ENCODE results near the gene ADNP. TPM values are rescaled to one million over a fixed set of nuclear protein-coding genes. Genes with fewer than 3 reads are reported as not detected.
A peak's percentile ranks its signal among the peaks of the same experiment; 100 is the strongest.

Gene ADNP
- total and polyA plus RNA-seq, 2 of the 13 experiments (the other 11 are each of a cell fraction or from before 2014, with no cell fraction given), result 21.0 to 21.5 TPM

DNA sequence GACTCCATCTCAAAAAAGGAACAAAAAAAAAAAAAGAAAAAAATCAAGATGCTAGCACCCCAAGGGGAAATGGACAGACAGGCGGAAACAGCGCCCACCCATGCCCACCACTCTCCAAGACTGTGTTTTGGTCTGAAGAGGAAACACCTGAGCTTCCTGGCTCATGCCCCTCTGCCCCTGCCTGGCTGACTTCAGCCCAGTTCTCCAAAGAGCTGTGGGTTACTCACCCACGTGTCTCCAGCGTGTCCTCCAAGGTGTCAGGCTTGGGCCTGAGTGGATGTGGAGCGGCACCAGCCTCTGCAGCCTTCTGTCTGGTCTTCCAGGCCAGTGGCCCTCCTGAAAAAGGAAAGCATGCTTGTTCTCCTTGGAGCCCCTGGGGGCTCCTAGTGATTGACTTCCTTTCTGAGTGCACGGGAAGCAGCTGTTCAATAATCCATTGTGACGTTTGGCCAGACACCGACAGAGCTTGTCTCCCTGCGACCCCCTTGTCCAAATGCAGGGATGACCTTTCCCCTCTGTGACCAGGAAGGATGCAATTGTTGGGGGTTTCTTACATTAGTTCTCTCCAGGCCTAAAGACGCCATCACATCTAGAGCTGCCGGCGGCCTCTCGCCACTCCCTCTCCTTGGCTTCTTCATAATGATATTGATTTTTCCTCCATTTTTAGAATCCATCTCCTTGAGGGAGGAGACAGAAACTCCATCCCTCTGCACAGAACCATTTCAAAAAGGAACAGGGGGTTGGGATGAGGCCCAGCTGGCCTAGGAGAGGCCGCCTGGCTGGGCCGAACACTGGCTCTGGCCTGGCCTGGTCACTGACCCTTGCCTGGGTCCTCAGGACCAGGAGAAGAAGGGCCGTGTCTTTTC, 58.4 kb downstream of the ADNP start (continued):
- TF ChIP-seq ZBED4 (CRISPR knock-in tag; IDR thresholded peaks at IDR 0.05; ENCODE audit: borderline replicate concordance) (peak; percentile 49; the same call in 1 of the 2 replicates), ZFY (CRISPR knock-in tag; IDR thresholded peaks at IDR 0.05) (0 out of 2 replicates have a peak, but pooled peaks have one; percentile 31), EP300 (IDR thresholded peaks at IDR 0.05; ENCODE audit: low read depth in 2 of 2, low read length in 2 of 2) (no peak), EP300 (CRISPR knock-in tag; IDR thresholded peaks at IDR 0.05; ENCODE audit: borderline replicate concordance) (0 out of 2 replicates have a peak, but pooled peaks have one; percentile 34), TMF1 (CRISPR knock-in tag; IDR thresholded peaks at IDR 0.05; ENCODE audit: low read depth) (no peak), ZSCAN22 (CRISPR knock-in tag; IDR thresholded peaks at IDR 0.05) (no peak), ZBTB10 (CRISPR knock-in tag; IDR thresholded peaks at IDR 0.05; ENCODE audit: borderline replicate concordance) (no peak), TBX3 (IDR thresholded peaks at IDR 0.05; ENCODE audit: borderline replicate concordance) (no peak), HNF4G (IDR thresholded peaks at IDR 0.05; ENCODE audit: borderline replicate concordance, low read depth, low read length) (no peak), HNF4G (CRISPR knock-in tag; IDR thresholded peaks at IDR 0.05; ENCODE audit: borderline replicate concordance, low read depth) (no peak), ZSCAN30 (CRISPR knock-in tag; IDR thresholded peaks at IDR 0.05) (no peak), ZNF746 (CRISPR knock-in tag; IDR thresholded peaks at IDR 0.05) (no peak), STAT6 (CRISPR knock-in tag; IDR thresholded peaks at IDR 0.05; ENCODE audit: borderline replicate concordance) (no peak), MLLT10 (CRISPR knock-in tag; IDR thresholded peaks at IDR 0.05) (no peak), TFE3 (CRISPR knock-in tag; IDR thresholded peaks at IDR 0.05) (no peak), GATAD2A (CRISPR knock-in tag; IDR thresholded peaks at IDR 0.05) (no peak), ZBTB8A (CRISPR knock-in tag; IDR thresholded peaks at IDR 0.05; ENCODE audit: borderline replicate concordance, low read depth) (no peak), ZNF180 (CRISPR knock-in tag; IDR thresholded peaks at IDR 0.05; ENCODE audit: borderline replicate concordance, low read depth) (no peak)

Measured in HepG2 (cell line).